Right cardiac atrium (tissue), 5 donors: ENCODE data around the gene LHFPL2. TPM values are rescaled to one million over a fixed set of nuclear protein-coding genes. Genes with fewer than 3 reads are reported as not detected.
A peak's percentile ranks its signal among the peaks of the same experiment; 100 is the strongest.

Experiments
- ATAC-seq, 2 donors: fragments of 200-7000 bp; cut with Tn5 transposase; one replicate each; pipeline versions ENCODE4 v1.8.0 to v1.9.1; 2020; ENCODE audit warnings: moderate library complexity in 2 of 2, mild to moderate bottlenecking in 1 of 2
- DNase-seq, 3 donors: peaks; one replicate each; pipeline ENCODE4 v3.0.0-alpha.2; 2020
- H3K27ac ChIP-seq: one replicate; pipeline ENCODE4 v1.5.1; 2013; ENCODE audit warnings: mild to moderate bottlenecking, low read length, control low read depth, moderate library complexity
- H3K27me3 ChIP-seq: one replicate; pipeline ENCODE4 v1.6.1; 2013; ENCODE audit not compliant: control insufficient read depth, insufficient read depth
- H3K4me1 ChIP-seq: one replicate; pipeline ENCODE4 v1.6.1; 2013; ENCODE audit warnings: low read length; ENCODE audit not compliant: control insufficient read depth, insufficient read depth
- H3K4me3 ChIP-seq: one replicate; pipeline ENCODE4 v1.5.1; 2013; ENCODE audit warnings: low read length, control low read depth
- H3K9me3 ChIP-seq: one replicate; pipeline ENCODE4 v1.6.1; 2013; ENCODE audit warnings: low read length; ENCODE audit not compliant: control insufficient read depth
- WGBS: extraction: QIAGEN DNeasy Blood & Tissue Kit; methylation state at CpG from one replicate; pipeline ENCODE4 v1.1.7; 2013; 5-methylcytosine and 5-hydroxymethylcytosine counted together
- intact Hi-C, 4 donors: fragments of 100-400 bp; cut with DNase I; formaldehyde crosslinking; loops; one replicate each; pipeline versions ENCODE4 v1.11.0 to v1.14.0; 2022 to 2023
- polyA plus RNA-seq: library from polyadenylated mRNA; stranded (reverse); fragments of 200-250 nt; gene quantifications from one replicate; pipeline ENCODE4 v1.2.3, GENCODE V29; 2013
- total RNA-seq, 4 donors: library from RNA; stranded (reverse); fragmentation: NEBNext Ultra II Directional; extraction: Animal tissue kit (Norgen Biotek cat#: 25700); gene quantifications; one replicate each; pipeline ENCODE4 v1.2.1, GENCODE V29; 2021
- donor health status: healthy with polysubstance abuse.
- donor health status: DM: no; HTN: yes; CAD: no.
- donor health status: DM: no; HTN: no; CAD: no.
- donor health status: DM: no; HTN: yes; CAD: no; lungs with severe emphysema.
- donor health status: DM: yes; HTN: yes; CAD: no.

Gene LHFPL2
- total and polyA plus RNA-seq, 5 donors, result 5.6 to 21.4 (median 10.9) TPM

DNA sequence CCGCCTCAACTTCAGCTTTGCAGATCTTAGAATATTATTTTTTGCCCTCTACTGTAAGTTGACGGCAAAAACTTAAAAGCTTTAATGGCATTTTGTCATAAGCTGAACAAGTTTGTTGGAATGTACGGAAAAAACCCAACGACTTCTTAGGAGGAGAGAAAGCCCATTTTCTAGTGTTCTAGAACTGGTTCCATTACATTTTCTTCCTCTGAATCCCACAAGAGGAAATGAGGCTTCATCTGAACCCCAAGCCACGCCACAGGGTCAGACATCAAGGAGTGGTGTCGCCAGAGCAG, 113.7 kb downstream of the LHFPL2 start:
- peaks cover 6% of the 10 kb centered on the region for H3K4me1 ChIP-seq
- H3K9me3 ChIP-seq, result no peaks in the 10 kb centered on the region
- intact Hi-C loops, result loop anchor here (5.0 to 10.0 kb wide), 4 partner anchors 110 to 430 kb away; partner anchors contain the start of gene LHFPL2 (in 1 of the 4)

DNA sequence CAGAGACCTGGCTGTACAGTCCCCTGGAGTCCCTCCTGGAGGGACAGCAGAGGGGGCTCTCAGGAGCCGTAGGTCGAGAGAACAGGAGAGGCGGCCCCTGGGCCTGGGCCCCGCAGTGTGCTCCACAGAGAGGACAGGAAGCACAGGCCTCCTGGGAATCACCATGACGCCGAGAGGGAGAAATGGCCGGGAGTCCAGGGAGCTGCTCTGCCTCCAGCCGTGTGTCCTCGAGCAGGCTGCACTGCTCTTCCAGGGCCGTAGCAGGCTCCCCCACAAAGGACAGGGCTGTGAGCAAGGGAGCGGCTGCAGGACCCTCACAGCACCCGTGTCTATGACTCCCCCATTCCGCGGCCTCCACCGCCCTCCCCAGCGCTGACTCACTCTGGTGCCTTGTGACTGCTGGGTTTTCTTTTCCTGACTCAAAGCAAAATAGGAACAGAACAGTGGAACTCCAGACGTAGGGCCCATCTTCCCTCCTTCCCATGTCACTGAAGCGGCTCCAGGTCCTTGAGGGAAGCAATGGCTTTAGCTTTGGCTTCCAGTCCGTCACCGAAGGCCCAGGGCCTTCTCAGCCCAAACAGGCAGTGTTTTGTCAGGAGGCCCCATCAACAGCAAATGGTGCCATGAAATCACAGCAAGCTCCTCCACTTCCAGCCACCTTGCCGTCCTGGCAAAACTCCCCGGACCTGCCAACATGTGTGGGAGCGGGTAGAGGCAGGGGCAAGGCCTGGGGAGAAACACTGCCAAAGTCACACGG, 114.2 kb downstream of the LHFPL2 start:
- WGBS, result 58% methylated on average over 24 of the region's 24 CpGs
- H3K4me3 ChIP-seq, result no peak overlapping the region
- no peaks in the 10 kb centered on the region for H3K9me3 ChIP-seq
- intact Hi-C loops, result loop anchor here (10.0 kb wide), 3 partner anchors 110 to 430 kb away; partner anchors contain the start of gene LHFPL2 (in 1 of the 4)
- peak; percentile 66 to 80 (median 77) for DNase-seq
- H3K27me3 ChIP-seq, result no peaks in the 10 kb centered on the region
- ATAC-seq, result peak; percentile 48 to 62
- peaks cover 6% of the 10 kb centered on the region for H3K4me1 ChIP-seq
- H3K27ac ChIP-seq, result peak overlapping the region; percentile 17

More for the DNA sequence above, 113.7 kb downstream of the LHFPL2 start:
- H3K27ac ChIP-seq, result no peak overlapping the region
- DNase-seq, result no peak
- 79% methylated on average over 6 of the region's 6 CpGs for WGBS
- no peak for ATAC-seq
- no peak overlapping the region for H3K4me3 ChIP-seq
- no peaks in the 10 kb centered on the region for H3K27me3 ChIP-seq

DNA sequence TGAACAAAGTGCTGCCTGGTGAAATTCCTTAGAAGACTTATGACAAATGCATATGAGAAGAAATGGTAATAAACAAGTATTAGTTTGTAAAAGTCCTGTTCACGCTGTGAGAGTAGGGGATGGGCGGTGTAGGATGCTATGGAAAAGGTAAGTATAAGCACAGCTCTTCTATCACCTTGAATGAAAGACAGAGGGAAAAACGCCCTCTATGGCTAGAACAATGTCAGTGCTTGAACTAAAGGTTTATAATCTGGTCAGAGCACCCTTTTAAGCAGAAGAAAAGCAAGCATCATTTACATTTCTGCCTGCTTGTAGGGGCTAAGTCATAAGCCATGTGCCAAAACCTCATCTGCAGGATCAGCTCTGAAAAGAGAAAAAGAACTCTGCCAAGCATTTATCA, 115.2 kb downstream of the LHFPL2 start:
- H3K4me1 ChIP-seq, result peaks cover 6% of the 10 kb centered on the region
- no peaks in the 10 kb centered on the region for H3K27me3 ChIP-seq
- intact Hi-C loops, result loop anchor here (10.0 kb wide), 3 partner anchors 111 to 431 kb away; partner anchors contain the start of gene LHFPL2 (in 1 of the 4)
- no peak for ATAC-seq
- H3K4me3 ChIP-seq, result no peak overlapping the region
- H3K27ac ChIP-seq, result no peak overlapping the region
- no peaks in the 10 kb centered on the region for H3K9me3 ChIP-seq
- no peak for DNase-seq
- 79% methylated on average over 3 of the region's 3 CpGs for WGBS

DNA sequence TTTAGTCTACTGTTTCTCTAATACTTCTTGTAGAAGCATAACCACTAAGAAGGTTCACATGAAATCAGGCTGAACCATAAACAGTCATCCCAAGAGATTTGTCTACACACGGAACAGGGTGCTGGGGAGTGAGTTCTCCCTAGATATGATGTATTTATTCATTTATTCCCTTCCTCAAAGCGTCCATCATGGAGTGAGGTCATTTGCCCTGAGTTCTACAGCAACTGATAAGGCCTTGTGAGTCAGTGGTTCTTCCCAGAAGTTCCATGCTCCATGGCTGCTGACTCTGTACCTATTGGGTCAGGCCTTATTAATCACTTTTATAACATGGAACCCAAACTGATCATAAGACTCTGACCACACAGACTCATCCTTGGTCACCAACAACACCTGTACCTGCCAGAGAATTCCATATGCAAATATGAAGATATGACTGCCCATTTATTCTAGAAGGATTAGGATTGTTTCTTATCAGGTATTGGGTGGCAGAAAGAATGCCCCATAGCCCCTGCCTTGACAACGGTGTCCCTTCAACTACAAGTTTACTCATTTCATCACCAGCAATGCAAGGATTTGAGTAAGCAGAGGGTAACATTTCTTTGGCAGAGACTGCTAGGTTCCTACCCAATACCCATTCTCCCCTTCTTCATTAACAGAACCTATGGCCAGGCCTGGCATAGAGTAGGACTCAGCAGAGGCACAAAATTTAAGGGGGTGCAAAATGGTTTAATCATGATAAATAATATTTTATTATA, 118.1 kb downstream of the LHFPL2 start:
- Histone ChIP-seq H3K9me3 (no peaks in the 10 kb centered on the region), H3K4me3 (no peak overlapping the region), H3K27me3 (no peaks in the 10 kb centered on the region), H3K27ac (no peak overlapping the region), H3K4me1 (peaks cover 13% of the 10 kb centered on the region)
- WGBS, result 57% methylated on average over 3 of the region's 3 CpGs
- ATAC-seq, result peak in 1 of 2 donors; percentile 38
- intact Hi-C loops, result loop anchor here (10.0 kb wide), 3 partner anchors 114 to 434 kb away; partner anchors contain the start of gene LHFPL2 (in 1 of the 4)
- no peak for DNase-seq

GRCh38 chr5:78527925-78528324, 120.6 kb downstream of the LHFPL2 start:
- DNase-seq (no peak), ATAC-seq (no peak)
- Histone ChIP-seq H3K4me1 (peaks cover 18% of the 10 kb centered on the region), H3K27me3 (no peaks in the 10 kb centered on the region), H3K9me3 (no peaks in the 10 kb centered on the region), H3K4me3 (no peak overlapping the region), H3K27ac (peak overlapping the region; percentile 21)
- intact Hi-C loops, result loop anchor here in 2 of 4 donors (10.0 kb wide), 1 partner anchor 53 kb away; no protein-coding TSS in a partner anchor
- 77% methylated on average over 3 of the region's 3 CpGs for WGBS

- Histone ChIP-seq H3K9me3 (no peaks in the 10 kb centered on the region), H3K27me3 (no peaks in the 10 kb centered on the region), H3K27ac (peak overlapping the region; percentile 82), H3K4me3 (no peak overlapping the region), H3K4me1 (peaks cover 18% of the 10 kb centered on the region)
- ATAC-seq (peak; percentile 94 to 95), DNase-seq (peak; percentile 77 to 85 (median 80))
- 23% methylated on average over 9 of the region's 9 CpGs for WGBS
- intact Hi-C loops, result loop anchor here in 2 of 4 donors (10.0 kb wide), 1 partner anchor 52 kb away; no protein-coding TSS in a partner anchor
Observed at GRCh38 chr5:78527054-78527859, 121.3 kb downstream of the LHFPL2 start.

DNA sequence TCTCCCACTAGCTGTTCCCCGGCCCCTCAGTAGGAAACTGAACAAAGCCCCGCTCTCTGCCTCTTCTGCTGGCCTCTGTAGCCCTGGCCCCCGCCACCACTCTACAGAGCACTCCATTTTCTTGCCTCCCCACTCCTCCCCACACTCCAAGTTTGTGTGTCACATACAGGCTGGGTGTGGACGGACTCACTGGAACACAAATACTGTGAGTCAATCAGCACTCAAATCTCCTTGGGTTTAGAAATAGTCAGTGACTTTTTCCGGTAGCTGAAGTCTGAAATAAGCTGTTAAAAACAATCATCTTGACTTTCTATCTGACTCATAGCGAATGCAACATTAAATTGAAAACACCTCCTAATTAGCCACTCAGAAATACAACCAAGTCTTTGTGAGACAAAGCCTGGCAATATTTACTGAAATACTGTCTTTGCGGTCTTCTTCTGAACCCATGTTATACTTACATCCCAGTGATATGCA, 122.5 kb downstream of the LHFPL2 start:
- H3K9me3 ChIP-seq, result no peaks in the 10 kb centered on the region
- H3K27ac ChIP-seq, result peak overlapping the region; percentile 43
- 82% methylated on average over 7 of the region's 7 CpGs for WGBS
- peaks cover 18% of the 10 kb centered on the region for H3K4me1 ChIP-seq
- no peak overlapping the region for H3K4me3 ChIP-seq
- ATAC-seq, result peak; percentile 22 to 74
- no peaks in the 10 kb centered on the region for H3K27me3 ChIP-seq
- DNase-seq, result peak in 2 of 3 donors; percentile 49 to 60
- intact Hi-C loops, result loop anchor here in 2 of 4 donors (10.0 kb wide), 1 partner anchor 51 kb away; no protein-coding TSS in a partner anchor

DNA sequence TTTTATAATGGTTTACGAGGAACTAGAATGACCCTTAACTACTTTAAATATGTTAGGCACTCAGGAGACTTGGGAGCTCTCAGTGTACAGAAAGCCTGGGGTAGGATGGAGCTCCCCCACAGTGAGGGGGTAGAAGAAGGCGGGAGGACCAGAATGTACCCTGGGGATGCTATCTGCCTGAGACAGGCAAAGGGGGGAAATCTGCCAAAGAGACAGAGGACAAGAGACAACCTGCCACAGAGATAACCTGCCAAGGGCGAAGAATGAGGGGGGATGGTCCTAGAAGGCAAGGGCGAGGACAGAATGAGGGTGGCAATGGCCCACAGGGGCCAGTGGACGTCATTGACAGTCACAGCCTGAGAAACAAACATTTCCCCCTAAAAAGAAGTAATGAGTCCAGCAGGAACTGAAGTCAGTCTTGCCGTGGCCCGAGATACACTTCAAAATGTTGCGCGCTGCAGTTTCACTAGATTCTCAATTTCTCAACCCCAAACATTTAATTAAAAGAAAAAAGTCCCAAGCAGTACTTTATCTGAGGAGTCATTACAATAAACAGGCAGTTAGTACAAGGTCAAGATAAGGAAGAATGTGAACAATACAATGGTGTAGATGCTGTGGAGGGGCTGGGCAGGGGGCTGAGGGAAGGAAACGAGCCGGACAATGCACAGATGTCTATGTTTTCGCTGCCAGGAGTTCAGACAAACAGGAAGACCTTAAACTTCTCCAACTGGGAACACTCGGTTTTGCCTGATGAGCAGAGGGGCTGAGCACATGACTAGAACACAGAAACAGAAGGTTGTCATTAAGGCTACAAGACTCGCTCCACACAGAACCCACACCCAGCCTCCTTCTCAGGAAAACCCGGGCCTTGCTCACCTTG, 125.0 kb downstream of the LHFPL2 start:
- ATAC-seq (peak in 1 of 2 donors; percentile 5), DNase-seq (no peak)
- H3K27me3 ChIP-seq, result no peaks in the 10 kb centered on the region
- H3K4me1 ChIP-seq, result peaks cover 18% of the 10 kb centered on the region
- WGBS, result 50% methylated on average over 15 of the region's 15 CpGs
- intact Hi-C loops, result loop anchor here in 2 of 4 donors (10.0 kb wide), 1 partner anchor 49 kb away; no protein-coding TSS in a partner anchor
- H3K27ac ChIP-seq, result peak overlapping the region; percentile 91
- H3K4me3 ChIP-seq, result no peak overlapping the region
- H3K9me3 ChIP-seq, result no peaks in the 10 kb centered on the region

GRCh38 chr5:78522476-78523260, 125.9 kb downstream of the LHFPL2 start:
- Histone ChIP-seq H3K4me3 (no peak overlapping the region), H3K27me3 (no peaks in the 10 kb centered on the region), H3K4me1 (peaks cover 20% of the 10 kb centered on the region), H3K27ac (no peak overlapping the region), H3K9me3 (no peaks in the 10 kb centered on the region)
- 59% methylated on average over 9 of the region's 9 CpGs for WGBS
- intact Hi-C loops, result loop anchor here in 2 of 4 donors (10.0 kb wide), 1 partner anchor 48 kb away; no protein-coding TSS in a partner anchor
- DNase-seq, result no peak
- ATAC-seq, result no peak
